SK-N-SH (cell line): ENCODE measurements around the gene ANKRD50. TPM values are rescaled to one million over a fixed set of nuclear protein-coding genes. Genes with fewer than 3 reads are reported as not detected.
A peak's percentile ranks its signal among the peaks of the same experiment; 100 is the strongest.

Experiments used
- CTCF ChIA-PET: fragments of 300-600, 350-600 bp; formaldehyde crosslinking; extraction: SDS; loops from one replicate; lab custom pipeline; 2021; lab: Yijun Ruan, JAX
- POLR2A ChIA-PET: fragments of 350-600 bp; sonication (Branson Sonifier 250); formaldehyde crosslinking; extraction: SDS; loops from one replicate; lab custom pipeline; 2020; ENCODE audit warnings: antibody characterized with exemption, inconsistent platforms; lab: Yijun Ruan, JAX
- DNase-seq: peaks from one replicate; pipeline ENCODE4 v3.0.0; 2012
- H2AFZ ChIP-seq: fragments of 200-600 bp; sonication (generic); 2 replicates; pipeline ENCODE4 v1.8.1; 2016; ENCODE audit warnings: antibody characterized with exemption, mild to moderate bottlenecking, low read depth
- H3F3A ChIP-seq: fragments of 200-600 bp; sonication (generic); replicated peaks from 2 replicates; pipeline ENCODE3; 2016; ENCODE audit warnings: antibody characterized with exemption, mild to moderate bottlenecking; ENCODE audit not compliant: insufficient read depth
- H3K27ac ChIP-seq, 2 experiments: fragments of 200-500 bp in 1 of 2; fragments of 200-600 bp in 1 of 2; sonication (Bioruptor generic) in 1 of 2; sonication (generic), shearing (Covaris generic) in 1 of 2; 2 replicates each; pipeline versions ENCODE4 v1.5.1 to v1.6.1; 2014 to 2016; ENCODE audit warnings: low read depth in 2 of 2, inconsistent platforms in 1 of 2, low read length in 1 of 2, mild to moderate bottlenecking in 1 of 2, mixed read lengths in 1 of 2
- H3K27me3 ChIP-seq: fragments of 200-600 bp; sonication (generic), shearing (Covaris generic); 2 replicates; pipeline ENCODE4 v1.6.1; 2016; ENCODE audit warnings: mixed run types; ENCODE audit not compliant: insufficient read depth
- H3K36me3 ChIP-seq, 2 experiments: fragments of 200-500 bp in 1 of 2; fragments of 200-600 bp in 1 of 2; sonication (Bioruptor generic) in 1 of 2; sonication (generic) in 1 of 2; replicated peaks in 1 of 2; 2 replicates each; pipeline versions ENCODE3 to v1.5.1; 2014 to 2016; ENCODE audit warnings: low read length in 1 of 2, mild to moderate bottlenecking in 1 of 2; ENCODE audit not compliant: insufficient read depth in 2 of 2, control insufficient read depth in 1 of 2
- H3K4me1 ChIP-seq, 2 experiments: fragments of 200-500 bp in 1 of 2; fragments of 200-600 bp in 1 of 2; sonication (Bioruptor generic) in 1 of 2; sonication (generic), shearing (Covaris generic) in 1 of 2; 2 replicates each; pipeline versions ENCODE4 v1.5.1 to v1.6.1; 2014 to 2016; ENCODE audit warnings: low read depth in 1 of 2, low read length in 1 of 2, mixed run types in 1 of 2; ENCODE audit not compliant: insufficient read depth in 2 of 2, control insufficient read depth in 1 of 2
- H3K4me2 ChIP-seq: fragments of 200-600 bp; sonication (generic), shearing (Covaris generic); 2 replicates; pipeline ENCODE4 v1.6.1; 2017; ENCODE audit warnings: mixed run types
- H3K4me3 ChIP-seq, 2 experiments: fragments of 200-500 bp in 1 of 2; fragments of 200-600 bp in 1 of 2; sonication (Bioruptor generic) in 1 of 2; sonication (generic), shearing (Covaris generic) in 1 of 2; 2 replicates each; pipeline versions ENCODE4 v1.5.1 to v1.8.1; 2014 to 2016; ENCODE audit warnings: low read depth in 2 of 2, inconsistent platforms in 1 of 2, low read length in 1 of 2, mild to moderate bottlenecking in 1 of 2, mixed read lengths in 1 of 2, moderate library complexity in 1 of 2
- H3K79me2 ChIP-seq: fragments of 200-600 bp; sonication (generic); 2 replicates; pipeline ENCODE4 v1.8.1; 2017; ENCODE audit warnings: mild to moderate bottlenecking; ENCODE audit not compliant: insufficient read depth
- H3K9ac ChIP-seq: fragments of 200-600 bp; sonication (generic); 2 replicates; pipeline ENCODE4 v1.6.1; 2017; ENCODE audit warnings: mixed run types
- H3K9me2 ChIP-seq: fragments of 200-600 bp; sonication (generic); 2 replicates; pipeline ENCODE4 v1.6.1; 2017; ENCODE audit warnings: mixed run types
- H3K9me3 ChIP-seq: fragments of 200-600 bp; sonication (generic); 2 replicates; pipeline ENCODE4 v1.6.1; 2017; ENCODE audit warnings: mixed run types, mild to moderate bottlenecking, moderate library complexity
- H4K20me1 ChIP-seq: fragments of 200-600 bp; sonication (generic); 2 replicates; pipeline ENCODE4 v1.6.1; 2017; ENCODE audit warnings: mild to moderate bottlenecking, mixed run types; ENCODE audit not compliant: insufficient read depth
- EP300 ChIP-seq, 2 experiments: IDR thresholded peaks; 2 replicates each; pipeline versions ENCODE4 v1.4.0 to v1.6.1; 2012; ENCODE audit warnings: borderline replicate concordance in 1 of 2, low read depth in 1 of 2, low read length in 1 of 2
- FOXJ3 ChIP-seq: sonication (generic); formaldehyde crosslinking; IDR thresholded peaks from 2 replicates; pipeline ENCODE4 v1.5.1; 2020; ENCODE audit warnings: mild to moderate bottlenecking, missing genetic modification reagents
- GATA2 ChIP-seq: sonication (generic); formaldehyde crosslinking; IDR thresholded peaks from 2 replicates; pipeline ENCODE4 v1.5.0; 2020; ENCODE audit warnings: mild to moderate bottlenecking, missing genetic modification reagents
- IRF3 ChIP-seq: fragments of 150-350 bp; IDR thresholded peaks from 2 replicates; pipeline ENCODE4 v1.6.1; 2016; ENCODE audit warnings: mild to moderate bottlenecking, low read depth, low read length
- JUND ChIP-seq: IDR thresholded peaks from 2 replicates; pipeline ENCODE4 v1.4.0; 2012
- MEF2A ChIP-seq: IDR thresholded peaks from 2 replicates; pipeline ENCODE4 v1.4.0; 2012; ENCODE audit warnings: low read depth, borderline replicate concordance
- NRF1 ChIP-seq: IDR thresholded peaks from 2 replicates; pipeline ENCODE4 v1.6.1; 2012; ENCODE audit warnings: low read depth, mild to moderate bottlenecking, low read length
- RCOR1 ChIP-seq: fragments of 150-350 bp; IDR thresholded peaks from 2 replicates; pipeline ENCODE4 v1.6.1; 2017; ENCODE audit warnings: antibody characterized with exemption, low read length
- SIN3A ChIP-seq: IDR thresholded peaks from 2 replicates; pipeline ENCODE4 v1.6.1; 2012; ENCODE audit warnings: low read depth, mild to moderate bottlenecking, low read length, moderate library complexity, borderline replicate concordance
- SMC3 ChIP-seq: IDR thresholded peaks from 2 replicates; pipeline ENCODE4 v1.6.1; 2012; ENCODE audit warnings: low read depth, low read length, improper control_type of control experiment
- TAF1 ChIP-seq: IDR thresholded peaks from 2 replicates; pipeline ENCODE4 v1.6.1; 2012; ENCODE audit warnings: low read depth, mild to moderate bottlenecking, low read length, moderate library complexity, borderline replicate concordance
- TEAD4 ChIP-seq: IDR thresholded peaks from 2 replicates; pipeline ENCODE4 v1.4.0; 2012; ENCODE audit warnings: mild to moderate bottlenecking, borderline replicate concordance; ENCODE audit not compliant: insufficient read depth
- YY1 ChIP-seq: IDR thresholded peaks from 2 replicates; pipeline ENCODE4 v1.4.0; 2012; ENCODE audit warnings: low read depth, mild to moderate bottlenecking
- WGBS: methylation state at CpG from one replicate; pipeline ENCODE4 v1.1.6; 2017; ENCODE audit warnings: low lambda C conversion rate; 5-methylcytosine and 5-hydroxymethylcytosine counted together
- polyA plus RNA-seq, 3 experiments: library from polyadenylated mRNA; depleted of rRNA; stranded (reverse); fragments of >200 nt; gene quantifications; 2 replicates each; pipeline ENCODE4 v1.2.3, GENCODE V29; 2012

ANKRD50 gene
- polyA plus RNA-seq, 1 of the 3 experiments (the other 2 are of a cell fraction): 13.5 TPM

GRCh38 chr4:124633285-124633941 lies 79.1 kb downstream of the ANKRD50 start:
- CTCF ChIA-PET: no interaction called here
- Histone ChIP-seq H3K36me3 (peaks cover 0 to 8% of the 10 kb centered on the region in 2 experiments), H3K27me3 (no peaks in the 10 kb centered on the region), H3K4me2 (no peak overlapping the region), H3K9me3 (no peaks in the 10 kb centered on the region), H3K9ac (no peak overlapping the region), H3K79me2 (no peaks in the 10 kb centered on the region), H2AFZ (no peak overlapping the region), H3K9me2 (no peaks in the 10 kb centered on the region), H4K20me1 (no peaks in the 10 kb centered on the region), H3K4me3 (no peak overlapping the region), H3K27ac (peak overlapping the region in 1 of 2 experiments; percentile 34; a peak in 1 of 4 replicates), H3K4me1 (peaks cover 2 to 6% of the 10 kb centered on the region in 2 experiments; a peak in 3 of 4 replicates), H3F3A (peaks cover 13% of the 10 kb centered on the region)
- TF ChIP-seq GATA2 (CRISPR knock-in tag) (peak; percentile 52), NRF1 (no peak), RCOR1 (0 out of 2 replicates have a peak, but pooled peaks have one; percentile 15), EP300 (IDR thresholded peaks at IDR 0.05; ENCODE audit: borderline replicate concordance in 1 of 2, low read depth in 1 of 2, low read length in 1 of 2) (0 out of 4 replicates have a peak, but pooled peaks of 1 of the 2 experiments have one; percentile 13)
- DNase-seq: no peak
- POLR2A ChIA-PET: no interaction called here
- WGBS: 77% methylated on average over 3 of the region's 3 CpGs

GRCh38 chr4:124632439-124632838 lies 80.1 kb downstream of the ANKRD50 start:
- no peak for DNase-seq
- POLR2A ChIA-PET: no interaction called here
- Histone ChIP-seq H3K4me1 (peaks cover 2 to 6% of the 10 kb centered on the region in 2 experiments; a peak in 3 of 4 replicates), H3K9me3 (no peaks in the 10 kb centered on the region), H3K27me3 (no peaks in the 10 kb centered on the region), H3K79me2 (no peaks in the 10 kb centered on the region), H4K20me1 (no peaks in the 10 kb centered on the region), H3K27ac (peak overlapping the region in 1 of 2 experiments; percentile 58; a peak in 1 of 4 replicates), H3F3A (peaks cover 13% of the 10 kb centered on the region), H3K36me3 (peaks cover 0 to 8% of the 10 kb centered on the region in 2 experiments), H2AFZ (no peak overlapping the region), H3K4me3 (no peak overlapping the region), H3K9ac (no peak overlapping the region), H3K4me2 (no peak overlapping the region; the same call in 1 of the 2 replicates), H3K9me2 (no peaks in the 10 kb centered on the region)
- WGBS: 94% methylated on average over 5 of the region's 5 CpGs
- TF ChIP-seq YY1: no peak
- no peak for TF ChIP-seq FOXJ3
- no peak for TF ChIP-seq IRF3
- TF ChIP-seq JUND: no peak
- no peak for TF ChIP-seq SMC3
- TF ChIP-seq TEAD4: no peak
- no peak for TF ChIP-seq SIN3A
- no peak for TF ChIP-seq TAF1
- TF ChIP-seq MEF2A: no peak
- no peak for TF ChIP-seq RCOR1
- CTCF ChIA-PET: no interaction called here
